ENCODE data around the gene SH2D2A.

SH2D2A gene

GRCh38 chr1:156828400-156829124 is 11.9 kb upstream of the SH2D2A start:
- in situ Hi-C loops (cut with MboI; ENCODE audit: low sequenced_read_pairs), result no loop called here

DNA sequence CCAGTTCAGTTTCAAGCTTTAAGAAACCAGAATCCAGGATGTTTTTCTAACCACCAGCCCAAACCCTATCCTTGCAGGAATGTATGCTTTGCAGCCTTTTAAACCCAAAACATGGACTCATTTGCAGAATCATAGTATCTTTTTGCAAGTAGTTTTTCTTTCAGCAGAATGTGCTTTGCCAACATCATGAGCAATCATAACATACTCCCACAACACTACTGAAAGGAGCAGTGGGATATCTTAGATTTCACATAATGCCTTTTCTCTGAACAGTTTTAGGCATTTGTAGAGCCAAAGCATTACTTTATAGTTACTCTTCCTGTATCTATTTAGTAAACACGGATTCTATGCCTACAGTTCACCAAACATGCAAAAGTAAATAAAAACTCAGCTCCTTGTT is 10.0 kb upstream of the SH2D2A start:
- in situ Hi-C loops (cut with MboI; ENCODE audit: low sequenced_read_pairs), result no loop called here

- in situ Hi-C loops (cut with MboI; ENCODE audit: low sequenced_read_pairs), result no loop called here
Observed at GRCh38 chr1:156823210-156823790, 6.7 kb upstream of the SH2D2A start.

- in situ Hi-C loops (cut with MboI; ENCODE audit: low sequenced_read_pairs), result no loop called here
Observed at GRCh38 chr1:156822680-156823079, 6.0 kb upstream of the SH2D2A start.

DNA sequence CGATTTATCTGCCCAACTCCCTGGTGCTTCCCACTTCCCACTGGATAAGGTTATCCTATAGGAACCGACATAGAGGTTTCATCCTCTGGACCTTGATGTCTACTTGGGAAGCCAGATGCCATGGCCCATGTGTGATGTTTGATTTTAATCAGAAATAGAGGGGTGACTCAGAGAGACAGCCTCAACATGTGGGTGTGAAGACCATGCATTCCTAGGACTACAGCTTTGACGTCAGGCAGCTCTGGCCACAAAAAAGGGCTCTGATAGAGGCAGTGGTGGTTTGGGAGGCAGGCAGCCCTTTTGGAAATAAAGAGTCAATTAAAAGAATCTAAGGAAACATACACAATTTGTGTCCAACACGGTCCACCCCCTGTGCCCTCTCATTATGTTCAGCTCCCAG is 5.2 kb upstream of the SH2D2A start:
- in situ Hi-C loops (cut with MboI; ENCODE audit: low sequenced_read_pairs), result no loop called here

DNA sequence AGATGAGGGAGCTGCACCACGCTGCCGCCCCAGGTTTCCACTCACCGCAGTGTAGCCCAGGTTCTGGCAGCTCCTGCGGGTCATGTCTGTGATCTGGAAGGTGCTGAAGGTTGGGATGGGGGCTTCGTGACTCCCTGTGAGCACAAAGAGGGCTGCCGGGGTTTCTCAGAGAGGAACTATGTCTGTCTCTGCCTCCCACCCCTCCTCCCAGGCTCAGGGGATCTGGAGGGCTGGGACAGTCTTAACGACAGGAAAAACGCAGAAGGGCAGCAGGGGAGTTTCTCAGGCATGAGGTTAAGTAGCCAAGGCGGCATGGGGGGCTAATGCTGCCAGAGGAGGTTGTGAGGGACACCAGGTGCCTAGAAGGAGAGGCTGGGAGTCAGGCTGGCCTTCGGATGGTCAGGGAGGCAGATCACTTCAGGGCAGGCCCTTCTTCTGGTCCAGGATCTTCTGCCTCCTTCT is 656 bp downstream of the SH2D2A start:
- in situ Hi-C loops (cut with MboI; ENCODE audit: low sequenced_read_pairs), result no loop called here

- in situ Hi-C loops (cut with MboI; ENCODE audit: low sequenced_read_pairs), result no loop called here
Observed at GRCh38 chr1:156815307-156815826, 1.3 kb downstream of the SH2D2A start.

GRCh38 chr1:156814571-156815260 is 1.9 kb downstream of the SH2D2A start:
- in situ Hi-C loops (cut with MboI; ENCODE audit: low sequenced_read_pairs), result no loop called here

- in situ Hi-C loops (cut with MboI; ENCODE audit: low sequenced_read_pairs), result no loop called here
Observed at GRCh38 chr1:156813750-156814570, 2.7 kb downstream of the SH2D2A start.

DNA sequence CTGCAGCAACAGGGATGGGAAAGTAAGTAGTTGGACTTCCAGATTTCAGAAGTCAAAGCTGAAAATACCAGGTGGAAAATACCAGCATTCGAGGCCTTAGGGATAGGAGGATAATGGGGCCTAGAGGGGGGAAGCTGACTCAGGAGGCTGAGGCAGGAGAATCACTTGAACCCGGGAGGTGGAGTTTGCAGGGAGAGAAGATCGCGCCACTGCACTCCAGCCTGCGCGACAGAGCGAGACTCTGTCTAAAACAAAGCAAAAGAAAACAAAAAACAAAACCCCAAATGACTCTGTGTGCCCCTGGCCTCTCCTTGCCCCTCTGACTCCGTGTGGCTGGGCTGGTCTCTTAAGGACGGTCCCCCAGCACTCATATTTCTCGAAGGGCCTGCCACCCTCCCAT is 3.4 kb downstream of the SH2D2A start:
- in situ Hi-C loops (cut with MboI; ENCODE audit: low sequenced_read_pairs), result no loop called here

GRCh38 chr1:156812293-156812990 is 4.2 kb downstream of the SH2D2A start:
- in situ Hi-C loops (cut with MboI; ENCODE audit: low sequenced_read_pairs), result no loop called here

- in situ Hi-C loops (cut with MboI; ENCODE audit: low sequenced_read_pairs), result no loop called here
Observed at GRCh38 chr1:156811168-156811567, 5.5 kb downstream of the SH2D2A start.

DNA sequence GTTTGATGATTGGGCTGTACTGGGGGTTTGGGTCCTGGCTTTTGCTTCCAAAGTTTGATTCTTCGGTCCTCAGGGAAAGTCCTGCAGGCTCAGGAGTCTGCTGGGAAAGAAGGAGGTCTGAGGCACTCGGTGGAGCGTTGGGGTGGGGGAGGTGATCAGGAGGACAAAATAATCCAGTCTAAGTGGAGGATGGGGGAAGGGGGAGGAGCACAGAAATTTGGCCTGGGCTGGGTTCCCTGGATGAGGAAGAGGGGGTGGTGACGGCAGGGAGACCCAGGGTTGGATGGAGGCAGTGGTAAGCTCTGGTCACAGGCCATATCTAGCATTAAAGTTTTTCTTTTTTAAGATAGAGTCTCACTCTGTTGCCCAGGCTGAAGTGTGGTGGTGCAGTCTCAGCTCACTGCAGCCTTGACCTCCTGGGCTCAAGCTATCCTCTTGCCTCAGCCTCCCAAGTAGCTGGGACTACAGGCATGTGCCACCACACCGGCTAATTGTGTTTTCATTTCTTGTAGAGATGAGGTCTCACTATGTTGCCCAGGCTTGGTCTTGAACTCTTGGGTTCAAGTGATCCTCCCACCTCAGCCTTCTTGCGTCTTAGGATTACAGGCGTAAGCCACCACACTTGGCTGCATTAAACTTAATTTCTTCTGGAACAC is 6.8 kb downstream of the SH2D2A start:
- in situ Hi-C loops (cut with MboI; ENCODE audit: low sequenced_read_pairs), result no loop called here

- in situ Hi-C loops (cut with MboI; ENCODE audit: low sequenced_read_pairs), result no loop called here
Observed at GRCh38 chr1:156809281-156809680, 7.4 kb downstream of the SH2D2A start.

- in situ Hi-C loops (cut with MboI; ENCODE audit: low sequenced_read_pairs), result no loop called here
Observed at GRCh38 chr1:156808186-156809030, 8.2 kb downstream of the SH2D2A start.

GRCh38 chr1:156807627-156808026 is 9.0 kb downstream of the SH2D2A start:
- in situ Hi-C loops (cut with MboI; ENCODE audit: low sequenced_read_pairs), result no loop called here

DNA sequence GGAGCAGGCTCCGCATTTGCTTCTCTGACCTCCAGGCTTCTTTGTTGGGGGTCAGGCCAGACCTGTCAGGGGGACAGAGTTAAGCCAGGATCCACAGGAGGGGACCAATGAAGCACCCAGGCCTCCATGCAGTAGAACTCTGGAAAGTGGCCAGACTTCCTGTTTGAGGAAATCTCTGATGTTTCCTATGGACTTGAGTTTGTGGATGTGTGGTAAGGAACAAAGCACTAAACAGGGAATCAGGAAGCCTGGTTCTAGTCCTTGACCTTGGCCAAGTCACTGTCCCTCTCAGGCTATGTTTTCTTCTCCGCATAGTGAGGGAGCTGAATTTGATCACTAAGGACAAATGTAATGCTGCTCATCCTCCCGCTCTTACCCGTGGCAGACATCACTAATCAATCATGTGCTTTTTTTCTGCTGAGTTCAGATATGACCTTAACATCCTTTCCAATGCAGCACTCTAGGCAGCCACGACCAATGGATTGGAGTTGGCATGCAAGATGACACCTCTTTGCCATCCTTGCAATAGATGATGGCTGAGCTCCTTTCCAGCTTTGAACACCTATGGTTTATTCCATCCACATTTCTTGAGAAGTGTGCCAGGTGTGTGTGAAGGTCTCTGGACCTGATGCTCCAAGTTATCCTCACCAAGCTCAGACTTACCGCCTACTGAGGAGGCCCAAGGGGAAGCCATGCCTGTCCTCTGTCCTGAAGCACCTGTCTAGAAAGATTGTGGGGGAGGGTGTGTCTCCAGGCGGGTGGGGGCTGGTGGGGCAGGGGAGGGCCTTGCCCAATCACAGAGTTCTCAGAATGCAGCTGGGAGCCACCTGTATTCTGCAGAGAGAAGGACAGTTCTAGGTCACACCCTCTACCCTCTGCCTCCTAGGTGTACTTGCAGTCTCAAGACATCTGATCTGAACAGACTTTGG is 9.9 kb downstream of the SH2D2A start:
- in situ Hi-C loops (cut with MboI; ENCODE audit: low sequenced_read_pairs), result no loop called here
